Neural cell (in vitro differentiated cells): ENCODE results near the gene MRPL4.

ENCODE experiments used
- TAF1 ChIP-seq: IDR thresholded peaks from 2 replicates; pipeline ENCODE4 v1.6.1; 2012; ENCODE audit warnings: low read depth
- TF ChIP-seq, protein P1 (sequence below): fragments of 450-650 bp; IDR thresholded peaks from 2 replicates; pipeline ENCODE4 v1.5.1; 2014; ENCODE audit warnings: antibody characterized with exemption, mild to moderate bottlenecking, moderate library complexity; ENCODE audit not compliant: poor library complexity, severe bottlenecking

- TF ChIP-seq, protein P1, sequence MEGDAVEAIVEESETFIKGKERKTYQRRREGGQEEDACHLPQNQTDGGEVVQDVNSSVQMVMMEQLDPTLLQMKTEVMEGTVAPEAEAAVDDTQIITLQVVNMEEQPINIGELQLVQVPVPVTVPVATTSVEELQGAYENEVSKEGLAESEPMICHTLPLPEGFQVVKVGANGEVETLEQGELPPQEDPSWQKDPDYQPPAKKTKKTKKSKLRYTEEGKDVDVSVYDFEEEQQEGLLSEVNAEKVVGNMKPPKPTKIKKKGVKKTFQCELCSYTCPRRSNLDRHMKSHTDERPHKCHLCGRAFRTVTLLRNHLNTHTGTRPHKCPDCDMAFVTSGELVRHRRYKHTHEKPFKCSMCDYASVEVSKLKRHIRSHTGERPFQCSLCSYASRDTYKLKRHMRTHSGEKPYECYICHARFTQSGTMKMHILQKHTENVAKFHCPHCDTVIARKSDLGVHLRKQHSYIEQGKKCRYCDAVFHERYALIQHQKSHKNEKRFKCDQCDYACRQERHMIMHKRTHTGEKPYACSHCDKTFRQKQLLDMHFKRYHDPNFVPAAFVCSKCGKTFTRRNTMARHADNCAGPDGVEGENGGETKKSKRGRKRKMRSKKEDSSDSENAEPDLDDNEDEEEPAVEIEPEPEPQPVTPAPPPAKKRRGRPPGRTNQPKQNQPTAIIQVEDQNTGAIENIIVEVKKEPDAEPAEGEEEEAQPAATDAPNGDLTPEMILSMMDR, result no peak
- no peak for TF ChIP-seq TAF1
Measured at GRCh38 chr19:10293637-10294367, 41.8 kb downstream of the MRPL4 start.
